HG02938 (cell line): ENCODE measurements around the gene CFAP54.
"Not testable (repeated sequence)": the region's sequence is repeated elsewhere in the genome, so short reads cannot be mapped to it uniquely, and the experiment has no call there.

Experiments used
- ATAC-seq: cut with Tn5 transposase; IDR thresholded peaks from one replicate; pipeline ENCODE4 v1.9.1; 2021; ENCODE audit warnings: mild to moderate bottlenecking, moderate library complexity; ENCODE audit not compliant: unreplicated experiment

CFAP54 gene

DNA sequence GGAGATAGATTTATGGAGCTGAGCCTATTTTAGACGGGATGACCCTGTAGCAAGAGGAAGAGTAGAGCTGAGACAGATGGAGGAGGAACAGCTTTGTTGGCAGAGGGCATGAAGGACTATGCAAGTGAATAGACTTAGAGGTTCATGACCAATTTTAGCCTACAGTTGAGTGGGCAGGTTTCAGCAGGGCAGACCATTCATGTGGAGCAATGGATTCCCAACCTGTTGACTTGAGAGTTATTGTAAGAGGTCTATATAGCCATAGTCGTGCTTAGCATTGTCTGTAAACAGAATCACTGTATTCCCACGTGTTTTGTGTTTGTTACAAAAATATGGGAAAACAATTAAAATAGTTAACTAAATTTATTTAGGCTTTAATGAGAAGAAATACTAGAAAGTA, 116.8 kb downstream of the CFAP54 start:
- ATAC-seq = no peak

DNA sequence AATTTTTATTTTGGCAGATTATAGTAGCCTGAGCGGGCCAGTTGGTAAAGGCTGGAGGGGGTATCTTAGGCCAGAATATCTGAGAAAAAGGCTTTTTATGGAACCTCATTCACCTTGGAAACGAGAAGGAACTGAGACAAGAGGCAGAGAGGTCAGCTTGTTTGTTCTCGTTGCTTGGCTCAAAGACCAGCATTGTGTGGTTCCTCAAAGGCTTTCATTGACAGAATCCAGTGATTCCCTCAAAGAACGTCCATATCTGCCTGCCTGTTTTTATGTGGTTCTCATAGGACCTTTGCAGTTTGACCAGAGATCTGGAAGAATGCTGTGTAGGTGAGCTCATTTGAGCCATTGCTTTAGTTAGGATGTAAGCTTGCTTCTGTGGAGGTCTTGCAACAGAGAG, 117.3 kb downstream of the CFAP54 start:
- no peak for ATAC-seq

DNA sequence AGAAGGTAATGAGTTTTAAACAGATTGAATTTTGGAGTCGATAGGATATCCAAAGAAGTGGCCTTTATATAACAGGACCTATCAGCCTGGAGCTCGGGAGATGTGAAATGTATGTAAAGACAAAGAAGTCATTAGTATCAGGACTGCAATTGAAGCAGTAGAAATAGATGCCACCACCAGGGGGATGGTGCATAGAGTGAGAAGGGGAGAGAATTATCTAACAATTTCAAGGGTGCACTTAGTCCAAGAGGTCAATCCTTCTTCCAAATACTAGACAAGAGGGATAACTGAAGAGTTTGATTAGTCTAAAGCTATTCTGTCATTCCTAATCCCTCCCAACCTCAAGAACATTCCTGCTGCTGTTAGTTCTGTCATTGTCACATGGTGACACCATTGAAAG, 127.8 kb downstream of the CFAP54 start:
- ATAC-seq = no peak

DNA sequence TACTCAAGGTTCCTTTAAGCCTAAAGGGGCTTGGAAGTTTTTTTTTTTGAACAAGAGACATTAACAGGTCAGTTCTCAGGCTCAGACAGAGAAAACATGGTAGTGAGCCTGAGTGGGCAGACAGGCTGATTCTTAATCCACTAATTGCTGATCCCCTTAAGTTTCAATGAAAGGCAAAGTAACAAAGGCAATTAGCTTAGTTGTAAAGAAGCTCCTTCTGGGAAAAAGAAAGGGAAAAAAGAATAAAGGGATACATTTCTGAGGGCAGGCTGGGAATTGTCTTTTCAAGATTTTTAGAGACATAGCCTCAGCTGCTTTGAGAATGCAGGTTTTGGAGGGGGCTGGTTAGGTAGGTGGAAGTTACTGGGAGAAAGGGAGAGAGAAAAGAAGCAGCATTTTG, 133.8 kb downstream of the CFAP54 start:
- no peak for ATAC-seq

DNA sequence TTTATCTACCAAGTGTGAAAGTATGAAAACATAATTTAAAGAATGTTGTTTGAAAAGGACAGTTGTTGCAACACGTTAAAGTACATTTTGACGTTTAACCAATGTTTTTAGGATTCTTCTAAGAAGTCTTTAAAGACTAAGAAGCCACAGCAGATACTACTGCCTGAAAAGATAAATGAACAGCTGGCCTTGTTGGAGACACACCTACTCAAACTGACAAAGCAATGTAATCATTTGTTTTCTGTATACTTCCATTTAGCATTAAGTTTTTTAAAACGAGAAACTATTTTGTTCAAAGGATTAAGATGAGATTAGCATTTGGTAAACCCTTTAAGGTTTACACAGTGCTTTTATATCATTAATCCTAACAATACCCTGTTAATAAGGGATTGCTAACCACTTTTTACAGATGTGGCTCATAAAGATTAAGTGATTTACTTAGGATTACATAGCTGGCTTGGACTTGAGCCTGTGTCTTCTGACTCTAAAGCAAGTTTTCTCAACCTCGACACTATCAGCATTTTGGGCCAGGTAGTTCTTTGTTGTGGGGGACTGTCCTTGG, 134.4 kb downstream of the CFAP54 start:
- no peak for ATAC-seq

DNA sequence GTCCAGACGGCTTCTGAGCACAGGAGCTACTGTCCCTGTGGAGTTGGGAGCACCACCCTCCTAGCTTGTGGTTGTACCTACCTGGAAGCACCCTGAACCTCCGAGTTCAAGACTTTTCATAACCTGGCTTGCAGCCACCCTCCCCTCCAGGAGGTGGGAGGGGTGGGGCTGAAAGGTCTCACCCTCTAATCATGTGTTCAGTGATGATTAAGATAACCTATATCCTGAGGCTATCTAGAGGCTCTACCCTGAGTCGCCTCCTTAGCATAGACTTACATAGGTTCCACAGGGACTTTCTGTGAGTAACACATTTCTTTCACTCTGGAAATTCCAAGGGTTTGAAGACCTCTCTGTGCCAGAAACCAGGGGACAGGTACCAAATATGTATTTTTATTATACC, 146.5 kb downstream of the CFAP54 start:
- ATAC-seq = no peak

DNA sequence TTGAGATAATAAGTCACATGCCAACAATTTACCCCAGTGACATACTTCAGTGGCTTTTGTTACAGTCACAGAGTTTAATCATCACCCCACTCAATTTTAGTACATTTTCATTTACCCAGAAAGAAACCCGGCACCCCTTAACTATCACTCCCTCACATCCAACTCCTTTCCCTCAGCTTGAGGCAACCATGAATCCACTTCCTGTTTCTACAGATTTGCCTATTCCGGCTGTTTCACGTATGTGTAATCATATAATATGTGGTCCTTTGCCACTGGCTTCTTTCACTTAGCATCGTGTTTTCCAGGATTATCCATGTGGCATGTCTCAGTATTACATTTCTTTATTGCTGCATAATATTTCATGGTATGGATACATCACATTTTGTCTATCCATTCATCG, 147.5 kb downstream of the CFAP54 start:
- no peak for ATAC-seq

DNA sequence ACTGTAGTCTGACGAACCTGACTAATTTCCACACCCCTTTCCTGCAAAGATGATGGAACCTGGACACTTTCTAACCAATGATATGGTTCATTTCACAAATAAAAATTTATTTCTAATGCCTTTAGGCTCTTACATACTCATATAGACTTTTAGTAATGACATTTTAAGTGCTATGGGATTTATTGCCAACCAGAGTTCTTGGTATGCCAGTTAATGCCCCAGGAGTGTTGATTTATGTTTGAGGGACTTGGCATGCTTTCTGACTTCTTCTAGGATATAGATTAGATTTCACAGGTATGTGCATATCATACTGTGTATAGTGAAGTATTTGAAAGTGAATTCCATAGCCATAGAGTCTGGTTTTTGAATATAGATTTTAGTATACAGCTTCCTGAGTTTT, 159.5 kb downstream of the CFAP54 start:
- ATAC-seq = no peak

DNA sequence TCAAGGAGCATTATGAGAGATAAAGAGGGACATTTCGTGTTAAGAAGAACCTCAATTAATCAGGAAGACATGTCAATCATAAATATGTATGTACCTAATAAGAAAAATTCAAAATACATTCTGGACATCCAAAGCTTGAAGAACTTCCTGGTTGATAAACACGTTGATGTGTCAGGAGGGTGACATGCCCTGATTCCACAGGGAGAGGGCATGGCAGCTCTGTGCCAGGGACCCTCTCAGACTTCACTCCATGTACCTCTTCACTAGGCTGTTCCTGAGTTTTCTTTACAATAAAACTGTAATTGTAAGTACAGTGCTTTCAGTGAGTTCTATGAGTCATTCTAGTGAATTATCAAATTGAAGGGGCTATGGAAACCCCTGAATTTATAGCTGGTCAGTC, 163.5 kb downstream of the CFAP54 start:
- no peak for ATAC-seq

DNA sequence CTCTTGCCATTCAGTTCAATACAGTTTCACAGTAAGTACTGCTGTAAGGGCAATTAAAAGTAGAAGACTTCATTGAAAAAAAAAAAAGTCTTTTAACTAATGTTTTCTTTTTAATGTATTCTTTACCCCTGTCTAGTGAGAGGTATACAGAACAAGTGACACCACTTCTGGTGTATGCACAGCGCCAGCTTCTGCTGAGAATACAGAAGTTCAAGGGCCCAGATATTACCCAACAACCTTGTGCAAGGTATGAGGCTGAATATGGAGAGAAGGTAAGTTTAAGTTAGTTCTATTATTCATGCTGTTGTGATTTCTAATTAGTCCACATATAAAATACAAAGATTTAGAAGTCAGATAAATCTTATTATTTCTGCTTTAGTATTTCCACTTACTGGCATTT, 168.7 kb downstream of the CFAP54 start:
- ATAC-seq = no peak

DNA sequence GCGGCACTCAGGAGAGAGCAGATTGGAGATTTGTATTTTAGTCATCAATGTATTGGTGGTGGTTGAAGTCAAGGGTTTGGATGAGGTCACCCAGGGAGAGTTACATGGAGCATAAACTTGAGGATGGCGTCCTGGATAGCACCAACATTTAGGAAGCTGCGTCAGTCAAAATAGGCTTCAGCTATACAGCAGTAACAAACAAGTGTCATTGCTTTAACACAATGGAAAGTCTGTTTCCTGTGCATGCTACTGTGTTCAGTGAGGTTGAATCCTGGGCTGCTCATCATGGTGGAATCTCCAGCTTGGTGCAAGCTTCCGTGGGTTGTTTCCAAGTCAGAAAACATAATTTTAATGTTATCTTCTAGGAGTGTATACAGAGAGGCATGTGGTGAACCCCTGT, 180.4 kb downstream of the CFAP54 start:
- ATAC-seq = no peak

DNA sequence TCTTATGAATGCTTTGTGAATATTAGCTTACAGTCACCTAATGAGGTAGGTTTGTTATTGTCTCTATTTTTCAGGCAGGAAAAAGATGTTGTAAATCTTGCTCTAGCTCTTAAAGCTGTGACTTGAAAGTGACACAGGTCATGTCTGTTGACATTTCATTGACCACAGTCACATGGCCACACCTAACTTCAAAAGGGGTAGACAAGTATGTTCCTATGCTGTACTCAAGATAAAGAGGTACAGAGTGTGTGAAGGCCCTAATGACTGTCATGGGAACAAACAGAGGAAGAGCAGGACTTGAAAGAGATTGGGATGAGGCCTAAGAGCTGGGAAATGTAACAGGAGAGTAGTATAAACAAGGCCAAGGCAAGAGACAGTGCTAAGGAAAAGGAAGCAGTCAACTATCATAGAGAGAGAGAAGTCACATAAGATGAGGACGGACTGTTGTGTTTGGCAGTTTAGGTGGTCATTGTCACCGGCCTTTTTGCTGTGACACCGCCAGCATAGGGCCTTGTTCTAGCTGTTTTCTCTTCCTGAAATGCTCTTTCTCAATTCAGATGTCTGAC, 181.0 kb downstream of the CFAP54 start:
- ATAC-seq = no peak

DNA sequence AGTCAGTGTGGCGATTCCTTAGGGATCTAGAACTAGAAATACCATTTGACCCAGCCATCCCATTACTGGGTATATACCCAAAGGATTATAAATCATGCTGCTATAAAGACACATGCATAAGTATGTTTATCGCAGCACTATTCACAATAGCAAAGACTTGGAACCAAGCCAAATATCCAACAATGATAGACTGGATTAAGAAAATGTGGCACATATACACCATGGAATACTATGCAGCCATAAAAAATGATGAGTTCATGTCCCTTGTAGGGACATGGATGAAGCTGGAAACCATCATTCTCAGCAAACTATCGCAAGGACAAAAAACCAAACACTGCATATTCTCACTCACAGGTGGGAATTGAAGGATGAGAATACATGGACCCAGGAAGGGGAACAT, 186.1 kb downstream of the CFAP54 start:
- not testable (repeated sequence) for ATAC-seq

DNA sequence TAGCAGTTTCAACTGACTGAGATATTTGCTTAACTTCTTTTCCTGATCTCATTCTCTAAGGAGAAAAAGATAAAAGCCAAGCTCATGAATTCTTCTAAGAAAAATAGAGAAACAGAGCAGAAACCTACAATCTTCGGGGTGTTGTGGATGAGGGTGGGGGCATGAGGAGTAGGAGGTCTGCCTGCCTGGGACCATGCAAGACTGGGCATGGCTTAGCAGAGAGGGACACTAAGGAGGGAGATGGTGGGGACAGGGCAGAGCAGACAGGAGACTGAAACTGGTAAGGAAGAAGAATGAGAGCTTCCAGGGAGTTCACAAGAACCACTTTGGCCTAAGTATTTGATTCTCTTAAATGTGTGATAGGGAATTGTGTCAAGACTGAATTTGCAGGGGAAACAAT, 188.0 kb downstream of the CFAP54 start:
- no peak for ATAC-seq

DNA sequence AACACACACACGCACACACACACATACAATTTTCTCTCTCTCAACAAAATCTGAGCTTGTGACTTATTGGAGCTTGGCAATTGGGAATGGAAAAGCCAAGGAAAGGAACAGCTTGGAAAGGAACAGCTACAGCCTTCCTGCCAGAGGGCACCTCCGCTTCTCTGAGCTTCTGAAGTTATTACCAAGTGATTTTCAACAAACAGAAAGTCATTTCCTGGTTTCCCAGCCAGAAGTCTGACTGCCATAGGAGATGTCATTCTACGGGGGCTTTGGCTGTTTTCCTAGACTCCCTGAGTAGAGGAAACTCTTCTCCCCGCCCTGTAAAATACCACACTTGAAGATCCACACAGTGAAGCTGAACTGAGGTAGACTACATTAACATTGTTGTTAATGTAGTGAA, 198.3 kb downstream of the CFAP54 start:
- no peak for ATAC-seq

DNA sequence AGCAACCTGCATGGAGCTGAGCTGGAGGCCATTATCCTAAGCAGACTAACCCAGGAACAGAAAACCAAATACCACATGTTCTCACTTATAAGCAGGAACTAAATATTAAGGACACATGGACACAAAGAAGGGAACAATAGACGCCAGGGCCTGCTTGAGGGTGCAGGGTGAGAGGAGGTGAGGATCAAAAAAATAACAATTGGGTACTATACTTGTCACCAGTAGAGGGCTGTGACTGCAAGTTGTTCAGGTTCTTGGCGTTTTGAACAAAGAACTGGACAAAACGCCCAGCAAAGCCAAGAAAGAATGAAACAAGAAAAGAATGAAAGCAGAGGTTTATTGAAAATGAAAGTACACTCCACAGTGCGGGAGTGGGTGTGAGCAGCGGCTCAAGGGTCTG, 209.1 kb downstream of the CFAP54 start:
- ATAC-seq = no peak

DNA sequence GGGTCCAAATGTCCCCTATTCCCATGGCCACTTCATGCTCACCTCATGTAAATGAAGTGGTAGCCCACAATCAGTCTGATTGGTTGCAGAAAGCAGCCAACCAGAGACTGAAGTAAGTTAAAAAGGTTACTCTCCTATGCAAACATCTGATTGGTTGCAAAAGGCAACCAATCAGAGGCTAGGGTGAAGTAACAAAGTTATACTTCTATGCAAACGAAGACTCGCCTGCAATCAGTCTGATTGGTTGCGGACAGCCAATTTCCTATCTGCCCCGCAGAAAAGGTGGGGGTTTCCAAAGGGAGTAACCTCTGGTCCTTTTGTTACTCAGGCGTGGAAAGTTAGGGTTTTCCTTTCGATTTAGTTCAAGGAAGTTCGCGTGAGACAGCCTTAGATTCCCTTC, 209.6 kb downstream of the CFAP54 start:
- ATAC-seq = no peak

DNA sequence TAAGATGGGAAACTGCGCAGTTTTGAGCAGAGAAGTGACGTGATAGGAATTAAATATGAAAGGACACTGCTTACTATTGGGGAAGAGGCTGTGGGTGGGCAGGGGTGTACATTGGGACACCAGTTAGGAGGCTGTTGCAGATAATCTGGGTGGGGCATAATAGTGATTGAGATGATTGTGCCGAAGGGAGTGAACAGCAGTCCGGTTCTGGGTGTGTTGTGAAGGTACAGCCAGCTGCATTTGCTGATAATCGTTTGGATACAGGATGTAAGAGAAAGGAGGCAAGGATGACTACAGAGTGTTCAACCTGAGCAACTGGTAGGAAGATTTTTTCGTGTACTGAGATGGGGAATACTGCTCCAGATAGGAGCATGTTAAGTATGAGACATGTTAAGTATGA, 212.5 kb downstream of the CFAP54 start:
- no peak for ATAC-seq

DNA sequence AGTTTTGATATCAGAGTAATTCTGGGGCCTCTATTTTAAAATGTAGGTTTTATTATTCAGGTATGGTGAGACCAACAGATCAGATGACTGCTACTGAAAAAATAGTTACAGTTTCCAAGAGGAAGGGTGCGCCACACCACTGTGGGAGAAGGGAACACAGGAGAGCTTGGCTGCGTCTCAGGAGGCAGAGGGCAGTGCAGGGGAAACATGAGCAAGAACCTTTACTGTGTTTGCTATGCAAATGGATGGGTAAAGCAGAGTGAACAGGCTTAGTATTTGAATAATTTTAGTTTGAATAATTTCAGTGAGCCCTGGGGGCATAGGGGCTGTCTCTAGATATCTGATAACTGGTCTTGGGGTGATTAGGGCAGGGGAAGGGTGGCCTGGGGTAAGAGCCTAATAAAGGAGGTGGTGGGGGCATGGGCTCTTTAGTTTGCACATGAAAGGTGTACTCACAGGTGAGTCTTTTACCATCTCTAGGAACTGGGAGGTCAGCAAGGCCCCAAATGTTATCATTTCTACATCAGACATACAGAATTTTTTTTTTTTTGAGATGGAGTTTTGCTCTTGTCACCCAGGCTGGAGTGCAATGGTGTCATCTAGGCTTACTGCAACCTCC, 220.9 kb downstream of the CFAP54 start:
- ATAC-seq = no peak

DNA sequence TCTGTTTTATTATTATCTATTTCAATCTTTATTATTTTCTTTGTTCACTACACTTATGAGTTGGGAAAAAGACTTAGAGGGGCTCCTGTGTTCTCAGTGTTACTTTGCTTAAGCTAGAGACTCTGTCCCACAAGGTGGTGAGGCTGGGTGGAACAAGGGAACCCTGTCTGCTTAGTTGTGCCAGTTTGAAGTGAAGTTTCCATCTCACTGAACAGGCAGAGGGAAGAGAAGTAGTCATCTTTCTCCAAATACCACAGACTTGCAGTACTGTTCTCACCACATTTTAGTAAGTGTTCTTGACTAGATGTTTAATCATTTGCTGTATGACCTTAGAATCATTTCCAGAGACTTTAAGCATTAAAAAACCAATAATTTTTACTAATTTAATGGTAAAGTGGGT, 222.0 kb downstream of the CFAP54 start:
- no peak for ATAC-seq

DNA sequence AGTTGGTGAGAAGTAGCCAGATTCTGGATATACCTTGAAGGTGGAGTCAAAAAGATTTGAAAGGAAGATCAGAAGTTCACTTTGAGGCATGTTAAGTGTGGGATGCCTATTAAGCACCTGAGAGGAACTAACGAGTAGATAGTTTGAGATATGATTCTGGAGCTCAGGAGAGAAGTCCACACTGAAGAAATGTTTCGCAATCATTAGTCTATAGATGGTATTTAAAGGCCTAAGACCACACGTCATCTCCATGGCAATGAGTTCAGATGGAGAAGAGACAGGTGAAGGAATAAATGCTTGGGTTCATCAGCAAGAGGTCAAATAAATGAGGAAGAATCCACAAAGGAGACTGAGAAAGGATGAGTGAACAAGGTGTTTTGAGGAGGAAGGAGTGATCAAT, 224.8 kb downstream of the CFAP54 start:
- no peak for ATAC-seq

DNA sequence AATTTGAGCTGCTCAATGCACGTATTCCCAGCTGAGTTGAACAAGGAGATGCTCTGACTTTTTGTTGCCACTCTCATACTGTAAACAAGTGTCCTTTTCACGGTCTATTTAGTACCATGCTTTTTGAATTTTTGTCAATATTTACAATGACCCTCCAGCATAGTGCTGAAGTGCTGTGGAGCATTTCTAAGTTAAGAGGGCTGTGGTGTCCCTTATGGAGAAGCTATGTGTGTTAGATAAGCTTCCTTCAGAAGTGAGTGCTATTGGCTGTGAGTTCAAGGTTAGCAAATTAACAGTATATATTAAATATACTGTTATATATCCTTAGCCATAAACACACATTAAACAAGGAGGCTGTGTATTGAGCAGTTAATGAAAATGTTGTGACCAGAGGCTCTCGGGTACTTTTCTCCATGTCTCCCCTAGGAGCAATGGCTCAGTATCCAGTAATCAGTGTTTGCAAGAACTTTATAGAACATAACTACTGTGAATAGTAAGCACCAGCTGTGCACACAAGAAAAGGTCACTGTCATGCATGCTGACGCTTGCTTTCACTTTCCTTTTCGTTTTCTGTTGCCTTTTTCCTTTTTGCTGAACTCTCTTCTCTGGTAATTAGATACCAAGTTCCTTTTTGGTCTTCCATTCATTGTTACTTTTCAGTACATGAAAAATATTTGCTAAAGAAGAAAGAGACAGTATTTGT, 230.4 kb downstream of the CFAP54 start:
- peak; percentile 93 for ATAC-seq
